Muscle of leg (tissue), 11 donors: ENCODE data around the gene YY1. TPM values are rescaled to one million over a fixed set of nuclear protein-coding genes. Genes with fewer than 3 reads are reported as not detected.

Source experiments
- DNase-seq: peaks from one replicate; pipeline ENCODE4 v3.0.0; 2013
- H3K27ac ChIP-seq: one replicate; pipeline ENCODE4 v1.5.1; 2013; ENCODE audit warnings: mild to moderate bottlenecking, low read length, control low read depth
- H3K27me3 ChIP-seq: one replicate; pipeline ENCODE4 v1.6.1; 2013; ENCODE audit warnings: low read length; ENCODE audit not compliant: control insufficient read depth, insufficient read depth
- H3K36me3 ChIP-seq: one replicate; pipeline ENCODE4 v1.6.1; 2013; ENCODE audit warnings: low read length; ENCODE audit not compliant: control insufficient read depth, insufficient read depth
- H3K4me1 ChIP-seq: one replicate; pipeline ENCODE4 v1.6.1; 2013; ENCODE audit warnings: low read length; ENCODE audit not compliant: control insufficient read depth, insufficient read depth
- H3K4me3 ChIP-seq: one replicate; pipeline ENCODE4 v1.5.1; 2013; ENCODE audit warnings: low read length, control low read depth
- H3K9me3 ChIP-seq: replicated peaks from 2 replicates; pipeline ENCODE4 v1.6.1; 2013; ENCODE audit warnings: low read depth, low read length; ENCODE audit not compliant: control insufficient read depth
- WGBS: methylation state at CpG from one replicate; pipeline ENCODE4 v1.1.5; 2013; ENCODE audit warnings: missing lambda C conversion rate; ENCODE audit not compliant: insufficient coverage; 5-methylcytosine and 5-hydroxymethylcytosine counted together
- polyA plus RNA-seq, 8 donors: library from polyadenylated mRNA; unstranded; fragments of 120-200 nt; gene quantifications; one replicate each; pipeline versions ENCODE4 v1.2.1 to v1.2.3, GENCODE V29; 2013; ENCODE audit warnings: inconsistent platforms in 1 of 8, low replicate concordance in 1 of 8; ENCODE audit not compliant: insufficient read length in 8 of 8, insufficient read depth in 1 of 8
- total RNA-seq: library from RNA; stranded (reverse); fragments of 120-200 nt; gene quantifications from one replicate; pipeline ENCODE4 v1.2.4, GENCODE V29; 2013

Gene YY1
- total and polyA plus RNA-seq, 9 donors: 40.6 to 79.5 (median 70.7) TPM

DNA sequence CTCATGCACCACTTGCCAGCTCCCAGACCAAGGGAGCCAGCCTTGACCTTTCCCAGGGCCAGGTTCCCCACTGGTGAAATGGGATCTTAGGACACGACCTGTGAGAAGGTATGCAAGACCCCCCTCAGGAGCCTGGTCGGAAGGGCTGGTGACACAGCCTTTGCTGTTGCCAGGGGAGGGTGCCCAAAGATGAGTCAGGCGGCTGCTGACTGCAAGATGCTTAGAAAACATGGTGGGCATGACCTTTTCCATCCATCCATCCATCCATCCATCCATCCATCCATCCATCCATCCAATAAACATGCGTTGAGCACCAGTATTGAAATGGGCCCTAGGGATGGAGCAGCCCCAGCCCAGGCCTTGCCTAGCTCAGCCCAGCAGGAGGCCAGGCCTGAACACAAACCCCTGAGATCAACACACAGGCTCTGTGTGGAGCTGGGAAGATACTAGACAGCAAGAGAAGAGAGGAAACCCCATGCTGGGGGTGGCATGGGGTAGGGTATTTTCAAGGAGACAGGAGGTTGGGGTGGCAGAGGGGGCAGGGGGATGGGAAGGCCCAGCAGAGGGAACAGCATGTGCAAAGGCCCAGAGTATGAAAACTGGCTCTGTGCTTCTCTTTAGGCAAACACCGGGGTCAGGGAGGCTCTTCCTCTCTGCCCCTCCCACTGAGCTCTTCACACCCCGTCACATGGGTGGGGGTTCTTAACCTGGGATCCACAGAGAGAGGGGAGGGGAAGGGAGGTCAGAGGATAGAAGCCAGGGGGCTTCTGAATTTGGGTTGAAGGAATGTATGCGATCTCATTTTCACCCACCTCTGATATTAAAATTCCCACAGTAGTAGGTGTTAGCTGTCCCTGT is 26.2 kb upstream of the YY1 start:
- H3K27me3 ChIP-seq: no peaks in the 10 kb centered on the region
- peaks cover 10% of the 10 kb centered on the region for H3K4me1 ChIP-seq
- H3K4me3 ChIP-seq: no peak overlapping the region
- WGBS: 83% methylated on average over 2 of the region's 7 CpGs
- no peak for DNase-seq
- no peaks in the 10 kb centered on the region for H3K36me3 ChIP-seq
- no peaks in the 10 kb centered on the region for H3K9me3 ChIP-seq
- no peak overlapping the region for H3K27ac ChIP-seq

DNA sequence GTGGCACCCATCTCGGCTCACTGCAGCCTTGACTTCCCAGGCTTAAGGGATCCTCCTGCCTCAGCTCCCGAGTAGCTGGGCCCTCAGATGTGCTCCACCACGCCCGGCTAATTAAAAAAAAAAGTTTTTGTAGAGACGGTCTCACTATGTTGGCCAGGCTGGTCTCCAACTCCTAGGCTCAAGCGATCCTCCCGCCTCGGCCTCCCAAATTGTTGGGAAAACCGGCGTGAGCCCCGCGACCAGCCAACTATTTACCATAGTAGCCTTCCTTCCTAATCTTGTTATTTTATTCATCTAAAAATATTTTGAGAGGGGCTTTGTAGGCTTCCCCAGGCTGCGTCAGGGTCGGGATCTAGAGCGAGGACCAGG is 25.4 kb upstream of the YY1 start:
- Histone ChIP-seq H3K27ac (peak overlapping the region; percentile 73), H3K9me3 (no peaks in the 10 kb centered on the region), H3K4me1 (peaks cover 10% of the 10 kb centered on the region), H3K36me3 (no peaks in the 10 kb centered on the region), H3K27me3 (no peaks in the 10 kb centered on the region), H3K4me3 (peak overlapping the region; percentile 63)
- no peak for DNase-seq
- WGBS: 28% methylated on average over 6 of the region's 15 CpGs

DNA sequence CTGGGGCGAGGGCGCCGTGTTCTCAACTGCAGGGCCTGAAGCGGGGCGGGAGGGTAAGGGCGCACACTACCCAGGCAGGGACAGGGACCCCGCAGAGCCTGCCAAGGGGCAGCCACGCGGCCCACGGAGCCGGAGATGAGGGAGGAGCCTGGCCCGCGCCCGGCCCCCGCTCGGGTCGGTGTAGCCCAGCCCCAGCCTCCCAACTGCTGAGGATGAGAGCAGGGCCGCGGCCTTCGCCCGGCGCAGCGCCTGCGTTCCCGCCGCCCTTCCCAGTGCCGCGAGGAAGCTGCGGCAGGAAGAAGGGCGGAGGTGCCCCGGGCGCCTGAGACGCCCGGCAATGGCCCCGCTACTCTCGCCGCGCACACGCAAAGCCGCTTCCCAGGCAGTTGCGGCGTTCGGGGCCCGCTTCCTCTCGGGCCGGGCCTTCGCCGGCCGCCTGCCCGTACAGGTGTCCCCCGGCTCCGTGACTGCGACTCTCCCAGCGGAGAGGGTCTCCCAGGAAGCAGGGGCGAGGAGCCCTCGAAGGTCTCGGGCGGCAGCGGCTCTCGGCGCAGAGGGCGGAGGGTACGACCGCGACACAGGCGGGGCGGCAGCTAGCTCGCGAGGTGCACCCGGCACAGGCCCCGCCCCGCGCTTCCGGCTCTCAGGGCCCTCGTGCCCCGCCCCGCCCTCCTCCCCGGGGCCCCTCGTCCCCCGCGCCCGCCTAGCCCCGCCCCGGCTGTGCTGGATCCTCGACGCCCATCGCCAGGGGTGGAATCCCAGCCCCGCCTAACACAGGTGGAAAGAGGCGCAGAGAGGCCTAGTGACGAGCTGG is 24.8 kb upstream of the YY1 start:
- peak overlapping the region; percentile 73 for H3K27ac ChIP-seq
- peak; percentile 92 for DNase-seq
- H3K27me3 ChIP-seq: no peaks in the 10 kb centered on the region
- H3K9me3 ChIP-seq: no peaks in the 10 kb centered on the region
- WGBS: 2% methylated on average over 82 of the region's 90 CpGs
- no peaks in the 10 kb centered on the region for H3K36me3 ChIP-seq
- H3K4me3 ChIP-seq: peak overlapping the region; percentile 63
- peaks cover 12% of the 10 kb centered on the region for H3K4me1 ChIP-seq

DNA sequence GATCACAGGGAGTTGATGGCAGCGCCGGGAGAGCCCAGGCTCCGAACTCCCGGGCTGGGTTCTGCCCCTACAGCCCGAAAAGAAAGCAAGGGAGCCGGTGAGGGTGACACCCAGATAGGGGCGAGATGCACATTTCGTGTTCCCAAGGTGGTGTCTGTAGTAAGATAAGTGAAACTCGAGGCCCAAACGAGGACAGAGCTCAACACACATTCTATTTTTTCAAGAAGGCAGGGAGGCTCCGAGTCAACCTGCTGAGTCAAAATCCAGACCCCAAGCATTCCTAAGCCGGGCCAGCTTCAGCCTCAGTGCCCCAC is 24.2 kb upstream of the YY1 start:
- Histone ChIP-seq H3K9me3 (no peaks in the 10 kb centered on the region), H3K4me1 (peaks cover 16% of the 10 kb centered on the region), H3K36me3 (no peaks in the 10 kb centered on the region), H3K27me3 (no peaks in the 10 kb centered on the region), H3K4me3 (peak overlapping the region; percentile 63), H3K27ac (peak overlapping the region; percentile 67)
- DNase-seq: no peak
- 17% methylated on average over 8 of the region's 12 CpGs for WGBS

DNA sequence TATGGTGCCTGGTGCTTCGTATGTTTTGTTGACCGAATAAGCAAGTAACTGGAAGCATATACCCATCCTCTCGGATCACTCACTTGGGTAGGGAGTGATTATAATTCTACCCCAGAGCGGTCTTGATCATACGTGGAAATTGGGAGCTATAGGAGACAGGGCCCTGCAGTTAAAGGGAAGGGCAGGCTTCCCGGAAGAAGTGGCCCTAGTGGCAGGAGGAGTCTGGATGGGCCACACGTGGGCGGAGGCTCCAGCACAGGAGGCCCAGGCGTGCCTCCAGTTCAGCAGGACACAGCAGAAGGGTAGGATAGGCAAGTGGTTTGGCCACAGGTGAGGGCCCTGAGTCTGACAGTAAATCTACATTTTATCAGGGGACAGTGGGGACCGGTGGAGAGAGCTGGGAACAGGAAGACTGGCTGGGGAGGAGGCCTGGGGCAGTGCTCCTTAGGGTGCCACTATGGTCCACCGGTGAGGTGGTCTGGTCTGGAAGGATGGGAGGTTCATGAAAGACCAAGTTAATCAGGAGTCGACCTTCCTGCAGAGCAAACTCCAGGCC is 23.5 kb upstream of the YY1 start:
- Histone ChIP-seq H3K36me3 (no peaks in the 10 kb centered on the region), H3K27ac (no peak overlapping the region), H3K4me3 (no peak overlapping the region), H3K27me3 (no peaks in the 10 kb centered on the region), H3K4me1 (peaks cover 17% of the 10 kb centered on the region), H3K9me3 (no peaks in the 10 kb centered on the region)
- DNase-seq: no peak
- 87% methylated on average over 7 of the region's 12 CpGs for WGBS

DNA sequence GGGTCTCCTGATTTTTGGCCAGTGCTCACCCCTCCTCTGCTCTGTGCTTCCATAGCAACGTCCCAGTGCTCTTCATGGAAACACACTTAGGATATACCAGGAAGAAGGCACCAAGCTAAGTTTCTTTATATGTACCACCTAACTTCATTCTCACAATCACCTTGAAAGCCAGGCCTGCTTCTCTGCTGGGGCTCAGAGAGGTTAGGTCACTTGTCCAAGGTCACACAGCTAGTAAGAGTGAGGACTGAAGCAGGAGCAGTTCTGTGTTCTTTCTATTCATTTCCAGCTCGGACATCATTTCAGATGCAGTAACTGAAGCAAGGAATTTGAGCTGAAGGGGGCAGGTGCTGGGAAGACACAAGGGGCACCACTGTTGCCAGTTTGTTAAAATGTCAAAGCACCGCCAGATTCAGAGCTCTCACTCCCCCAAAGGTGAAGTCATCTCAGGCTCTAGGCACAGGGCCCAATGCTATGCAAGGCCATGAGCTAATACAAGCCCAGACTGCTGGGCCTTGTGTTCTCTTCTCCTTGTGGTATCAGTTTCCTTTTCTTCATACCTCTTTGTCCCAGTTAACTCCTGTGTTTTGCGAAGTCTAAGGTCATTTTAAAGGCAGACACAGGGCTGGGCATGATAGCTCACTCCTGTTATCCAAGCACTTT is 19.7 kb upstream of the YY1 start:
- WGBS: 86% methylated on average over 2 of the region's 4 CpGs
- H3K4me3 ChIP-seq: no peak overlapping the region

DNA sequence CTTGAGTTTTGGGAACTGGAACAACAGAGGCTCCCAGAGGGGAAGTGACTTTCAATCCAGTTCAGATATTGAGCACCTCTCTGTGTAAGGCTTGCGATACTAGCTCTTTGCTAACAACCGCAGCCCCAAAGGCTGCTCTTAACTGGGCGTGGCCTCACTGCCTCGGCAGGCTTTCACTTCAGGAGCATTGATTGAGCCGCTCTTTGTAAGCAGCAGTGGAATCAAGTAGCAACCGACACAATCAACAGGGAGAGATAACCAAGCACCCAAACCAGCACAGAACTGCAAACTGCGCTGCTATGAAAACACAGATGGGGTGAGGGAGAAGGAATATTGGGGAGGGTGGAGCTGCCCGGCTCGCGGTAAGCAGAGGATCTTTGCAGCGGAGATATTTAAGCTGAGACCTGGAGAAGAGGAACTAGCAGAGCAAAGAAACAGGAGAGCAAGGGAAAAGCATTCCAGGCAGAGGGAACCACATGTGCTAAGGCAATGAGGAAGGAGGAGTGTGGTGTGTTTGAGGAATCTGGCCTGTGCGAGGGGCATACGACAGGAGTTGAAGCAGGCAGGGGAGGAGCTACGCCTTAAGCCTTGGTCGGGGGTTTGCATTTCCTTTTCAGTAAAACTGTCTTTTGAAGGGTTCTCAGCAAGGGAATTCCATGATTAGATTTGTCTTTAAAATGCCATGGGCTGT is 17.3 kb upstream of the YY1 start:
- 4% methylated on average over 13 of the region's 15 CpGs for WGBS
- Histone ChIP-seq H3K27me3 (no peaks in the 10 kb centered on the region), H3K27ac (peak overlapping the region; percentile 79), H3K4me3 (peak overlapping the region; percentile 40), H3K4me1 (peaks cover 41% of the 10 kb centered on the region), H3K36me3 (no peaks in the 10 kb centered on the region), H3K9me3 (no peaks in the 10 kb centered on the region)
- peak; percentile 70 for DNase-seq

More for the DNA sequence above, 19.7 kb upstream of the YY1 start:
- Histone ChIP-seq H3K9me3 (no peaks in the 10 kb centered on the region), H3K4me1 (peaks cover 46% of the 10 kb centered on the region), H3K27ac (no peak overlapping the region), H3K36me3 (no peaks in the 10 kb centered on the region), H3K27me3 (no peaks in the 10 kb centered on the region)
- no peak for DNase-seq

DNA sequence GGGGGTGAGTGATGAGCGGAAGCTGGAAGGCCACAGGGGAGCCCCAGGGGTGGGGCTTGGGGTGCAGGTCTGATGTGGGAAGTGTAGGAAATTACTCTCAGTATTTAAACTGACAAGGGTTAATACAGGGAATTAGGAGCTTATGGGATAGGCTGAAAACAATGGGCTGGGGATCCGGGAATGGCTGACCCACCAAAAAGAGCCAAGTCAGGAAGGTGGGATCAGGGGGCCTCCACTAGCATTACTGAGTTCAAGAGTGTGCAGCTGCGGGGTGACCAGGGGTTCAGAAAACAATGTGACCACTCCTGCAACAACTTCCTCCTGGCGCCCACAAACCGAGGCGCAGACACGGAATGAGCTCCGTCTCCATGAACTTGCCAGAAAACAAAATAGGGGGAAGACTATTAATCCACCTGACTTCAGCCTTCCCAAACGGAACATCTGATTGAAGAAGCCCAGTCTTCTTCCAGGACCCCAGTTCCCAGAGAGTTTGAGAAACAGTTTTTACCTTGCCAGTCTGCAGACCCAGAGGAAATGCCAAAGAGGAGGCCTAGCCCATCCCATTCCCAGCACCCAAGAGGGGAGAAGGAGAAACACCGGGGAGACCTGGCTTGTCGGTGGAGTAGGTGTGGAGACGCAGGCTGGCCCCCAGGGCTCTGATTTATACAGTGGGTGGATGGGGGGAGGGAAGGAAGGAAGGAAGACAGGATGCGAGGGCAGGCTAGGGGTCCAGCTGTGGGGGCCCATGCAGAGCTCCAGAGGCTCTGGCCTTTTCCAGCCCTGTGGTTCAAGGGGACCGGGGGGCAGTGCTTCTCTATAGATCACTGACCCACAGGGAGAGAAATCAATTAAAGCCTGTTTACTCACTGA is 16.5 kb upstream of the YY1 start:
- Histone ChIP-seq H3K36me3 (no peaks in the 10 kb centered on the region), H3K4me3 (peak overlapping the region; percentile 40), H3K27ac (peak overlapping the region; percentile 79), H3K9me3 (no peaks in the 10 kb centered on the region), H3K27me3 (no peaks in the 10 kb centered on the region), H3K4me1 (peaks cover 41% of the 10 kb centered on the region)
- peak; percentile 39 for DNase-seq
- WGBS: 31% methylated on average over 6 of the region's 14 CpGs
